ENCODE measurements around the gene CFAP251.

The CFAP251 gene

DNA sequence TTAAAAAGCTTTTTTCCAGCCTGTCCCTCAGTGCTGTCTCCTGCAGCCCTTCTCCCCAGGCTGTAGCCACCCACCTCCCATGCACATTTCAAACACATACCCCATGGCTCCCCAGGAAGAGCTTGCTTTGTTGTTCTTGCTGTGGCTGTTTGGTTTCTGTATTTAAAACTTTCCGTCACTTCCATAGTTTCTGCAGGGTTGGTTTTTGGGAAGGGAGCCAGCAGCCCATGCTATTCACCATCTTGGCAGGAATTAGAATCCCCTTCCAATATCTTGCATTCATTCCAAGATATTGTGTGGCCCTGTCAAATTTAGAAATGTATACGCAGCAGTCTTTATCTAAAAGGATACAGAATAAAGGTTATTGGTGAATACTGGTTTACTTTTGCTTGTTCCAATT, 29.6 kb downstream of the CFAP251 start:
- no peak for DNase-seq (ENCODE audit: low spot score)

DNA sequence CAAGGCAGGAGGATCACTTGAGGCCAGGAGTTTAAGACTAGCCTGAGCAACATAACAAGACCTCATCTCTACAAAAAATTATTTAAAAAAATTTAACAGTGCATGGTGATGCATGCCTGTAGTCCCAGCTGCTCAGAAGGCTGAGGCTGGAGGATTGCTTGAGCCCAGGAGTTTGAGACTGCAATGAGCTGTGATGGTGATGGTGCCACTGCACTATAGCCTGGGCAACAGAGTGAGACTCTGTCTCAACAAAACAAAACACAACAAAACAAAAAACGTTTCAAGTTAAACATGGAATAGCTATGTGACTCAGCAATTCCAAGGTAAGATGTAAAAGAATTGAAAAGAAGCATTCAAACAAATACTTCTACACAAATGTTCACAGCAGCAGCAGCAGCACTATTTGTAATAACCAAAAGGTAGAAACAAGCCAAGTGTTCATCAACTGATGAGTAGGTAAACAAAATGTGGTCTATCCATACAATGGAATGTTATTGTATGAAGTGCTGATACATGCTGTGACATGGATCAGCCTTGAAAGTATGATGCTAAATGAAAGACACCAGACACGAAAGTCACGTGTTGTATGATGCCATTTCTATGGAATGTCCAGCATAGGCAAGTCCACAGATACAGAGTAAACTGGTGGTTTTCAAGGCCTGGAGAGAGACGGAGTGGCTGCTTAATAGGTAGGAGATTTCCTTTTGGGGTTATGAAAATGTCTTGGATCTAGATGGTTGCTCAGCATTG, 31.4 kb downstream of the CFAP251 start:
- peak; percentile 72 for DNase-seq (ENCODE audit: low spot score)

- DNase-seq (ENCODE audit: low spot score), result no peak
Measured at GRCh38 chr12:121953117-121953692, 34.8 kb downstream of the CFAP251 start.

GRCh38 chr12:121953695-121954094, 35.3 kb downstream of the CFAP251 start:
- DNase-seq (ENCODE audit: low spot score), result no peak

DNA sequence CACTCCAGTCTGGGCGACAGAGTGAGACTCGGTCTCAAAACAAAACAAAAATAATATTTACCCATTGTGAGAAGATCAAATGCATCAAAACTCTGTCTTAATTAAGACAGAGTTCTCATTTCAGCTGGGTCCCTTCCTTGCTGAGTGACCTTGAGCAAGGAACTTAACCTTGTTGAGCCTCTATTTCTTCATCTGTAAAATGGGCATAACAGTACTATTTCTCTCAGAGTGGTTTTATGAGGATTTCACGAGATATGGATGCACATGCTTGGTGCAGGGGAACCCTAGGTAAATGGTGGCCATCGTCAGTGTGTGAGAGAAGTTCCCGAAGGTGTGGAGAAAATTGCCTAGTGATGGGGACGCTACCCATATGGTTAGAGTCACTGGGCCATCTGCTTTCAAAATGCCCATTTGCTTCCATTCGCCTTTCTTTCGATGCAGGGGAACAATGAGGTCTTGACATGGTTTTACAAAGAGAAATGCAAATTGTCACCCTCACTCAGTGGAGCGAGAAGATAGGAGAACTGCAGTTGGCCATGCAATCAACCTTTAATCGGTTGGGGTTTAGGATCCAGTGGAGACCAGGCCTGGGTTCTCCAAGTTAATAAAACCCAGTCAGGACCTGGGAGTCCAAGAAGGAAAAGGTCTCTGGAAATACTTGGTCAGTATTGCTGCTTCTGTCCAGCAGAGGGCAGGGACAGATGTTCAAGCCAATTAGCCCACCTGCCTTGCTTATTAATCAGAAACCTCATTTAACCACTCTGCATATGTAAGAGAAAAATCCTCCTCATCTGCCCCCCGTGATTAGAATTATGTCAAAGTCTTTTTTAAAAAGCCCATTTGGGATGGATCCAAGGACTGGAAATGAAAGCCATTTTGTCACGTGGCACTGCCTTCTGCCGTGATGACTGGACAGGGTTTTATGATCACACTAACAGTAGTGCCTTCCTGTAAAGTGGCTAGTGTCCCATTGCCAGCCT, 37.2 kb downstream of the CFAP251 start:
- DNase-seq (ENCODE audit: low spot score), result no peak

DNA sequence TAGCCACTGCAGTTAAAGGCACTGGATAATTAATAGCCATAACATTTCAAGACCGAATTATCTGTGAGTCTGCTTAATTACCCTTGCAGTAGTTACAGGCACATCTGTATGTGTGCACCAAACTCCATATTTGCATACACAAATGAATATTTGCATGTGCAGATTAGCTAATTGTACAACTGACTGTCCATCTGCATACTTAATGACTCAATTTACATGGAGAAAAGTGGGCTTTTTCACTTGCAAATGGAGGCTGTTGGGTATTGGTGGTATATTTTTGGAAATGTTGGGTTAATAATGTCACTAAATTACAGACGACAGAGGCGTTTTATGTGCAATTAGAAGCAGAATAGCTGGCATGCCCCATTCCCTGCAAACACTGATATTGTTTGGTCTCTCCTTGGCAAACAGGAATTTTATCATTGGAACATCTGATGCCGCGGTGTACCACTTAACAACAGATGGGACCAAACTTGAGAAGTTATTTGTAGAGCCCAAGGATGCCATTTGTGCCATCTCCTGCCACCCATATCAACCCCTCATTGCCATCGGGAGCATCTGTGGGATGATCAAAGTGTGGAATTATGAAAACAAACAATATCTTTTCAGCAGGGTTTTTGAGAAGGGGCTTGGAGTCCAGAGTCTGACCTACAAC, 39.6 kb downstream of the CFAP251 start:
- no peak for DNase-seq (ENCODE audit: low spot score)

- DNase-seq (ENCODE audit: low spot score), result peak; percentile 55
Measured at GRCh38 chr12:121958541-121959240, 40.3 kb downstream of the CFAP251 start.

GRCh38 chr12:121960541-121960940, 42.1 kb downstream of the CFAP251 start:
- DNase-seq (ENCODE audit: low spot score), result no peak

DNA sequence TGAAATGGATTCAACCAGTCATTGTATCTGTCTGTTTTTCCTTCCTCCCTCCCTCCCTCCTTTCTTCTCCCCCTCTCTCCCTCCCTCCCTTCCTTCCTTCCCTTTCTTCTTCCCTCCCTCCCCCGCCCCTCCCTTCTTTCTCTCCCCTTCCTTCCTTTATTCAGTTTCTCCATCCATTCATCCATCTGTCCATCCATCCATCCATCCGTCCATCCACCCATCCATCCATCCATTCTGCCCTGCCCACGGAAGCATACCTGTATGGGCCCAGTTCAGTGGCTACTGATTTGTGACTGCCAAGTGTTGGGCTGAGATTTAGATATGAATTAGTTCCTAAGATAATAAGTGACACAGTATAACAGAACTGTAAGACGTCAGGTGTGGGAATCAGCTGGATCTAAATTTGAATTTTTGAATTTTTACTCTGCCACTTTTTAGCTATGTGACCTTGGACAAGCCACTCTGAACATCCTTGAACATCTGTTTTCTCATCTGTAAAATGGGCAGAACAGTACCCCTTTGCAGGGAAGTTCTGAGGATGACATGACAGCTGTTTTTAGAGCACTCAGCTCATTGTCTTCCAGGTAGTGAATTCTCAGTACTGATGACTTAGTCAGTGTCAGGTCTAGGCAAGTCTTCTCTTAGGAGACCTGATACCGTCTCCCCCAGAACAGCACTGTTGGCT, 42.9 kb downstream of the CFAP251 start:
- no peak for DNase-seq (ENCODE audit: low spot score)

- DNase-seq (ENCODE audit: low spot score), result no peak
Measured at GRCh38 chr12:121963341-121964018, 45.1 kb downstream of the CFAP251 start.

DNA sequence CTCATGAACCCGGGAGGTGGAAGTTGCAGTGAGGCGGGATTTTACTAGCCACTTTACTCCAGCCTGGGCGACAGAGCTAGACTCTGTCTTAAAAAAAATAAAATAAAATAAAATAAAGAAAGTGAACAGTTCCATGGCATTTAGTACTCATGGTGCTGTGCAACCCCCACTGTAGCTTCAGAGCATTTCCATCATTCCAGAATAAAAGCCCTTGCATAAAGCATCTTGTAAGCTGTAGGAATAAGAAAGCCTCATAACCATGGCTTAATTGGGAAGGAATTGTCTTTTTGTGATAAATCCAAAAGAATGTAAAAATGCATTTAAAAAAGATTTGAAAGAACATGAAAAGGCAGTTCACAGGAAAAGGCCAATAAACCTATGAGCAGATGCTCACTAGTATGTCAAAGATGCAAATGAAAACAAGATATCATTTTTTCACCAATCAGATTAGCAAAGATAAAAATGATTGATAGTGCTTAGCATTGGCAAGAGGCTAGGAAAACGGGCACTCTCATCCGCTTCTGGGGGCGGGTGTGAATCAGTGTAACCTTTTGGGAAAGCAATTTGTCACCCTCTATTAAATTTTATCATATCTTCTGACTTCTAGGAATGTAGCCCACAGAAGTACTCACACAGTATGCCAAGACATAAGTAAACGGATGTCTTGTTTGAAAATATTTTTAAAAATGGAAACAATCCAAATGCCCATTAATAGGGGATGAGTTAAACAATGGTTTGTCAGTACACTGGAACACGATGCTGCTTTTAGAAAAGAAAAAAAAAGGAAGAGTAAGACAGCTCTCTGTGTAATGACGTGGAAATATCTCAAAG, 46.6 kb downstream of the CFAP251 start:
- DNase-seq (ENCODE audit: low spot score), result peak; percentile 32

DNA sequence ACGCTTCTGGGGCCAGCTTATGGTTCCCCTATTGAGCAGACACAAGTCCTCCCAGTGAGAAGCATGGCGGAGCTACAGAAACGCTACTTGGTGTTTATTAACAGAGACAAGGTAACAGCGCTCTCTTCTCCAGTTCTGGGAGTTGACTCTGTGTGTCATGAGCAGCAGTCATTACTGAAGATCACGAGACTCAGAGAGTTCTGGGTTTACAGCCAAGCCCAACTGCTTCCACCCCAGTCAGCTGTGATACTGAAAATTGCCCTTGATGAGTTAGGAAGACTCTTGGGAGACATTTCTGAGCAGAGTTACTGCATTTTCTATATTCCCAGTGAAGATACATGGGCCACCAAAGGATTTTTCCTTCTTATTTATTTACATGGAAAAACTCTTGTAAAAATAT, 48.6 kb downstream of the CFAP251 start:
- no peak for DNase-seq (ENCODE audit: low spot score)

GRCh38 chr12:121968876-121969275, 50.5 kb downstream of the CFAP251 start:
- no peak for DNase-seq (ENCODE audit: low spot score)

- no peak for DNase-seq (ENCODE audit: low spot score)
Measured at GRCh38 chr12:121969726-121970125, 51.3 kb downstream of the CFAP251 start.

DNA sequence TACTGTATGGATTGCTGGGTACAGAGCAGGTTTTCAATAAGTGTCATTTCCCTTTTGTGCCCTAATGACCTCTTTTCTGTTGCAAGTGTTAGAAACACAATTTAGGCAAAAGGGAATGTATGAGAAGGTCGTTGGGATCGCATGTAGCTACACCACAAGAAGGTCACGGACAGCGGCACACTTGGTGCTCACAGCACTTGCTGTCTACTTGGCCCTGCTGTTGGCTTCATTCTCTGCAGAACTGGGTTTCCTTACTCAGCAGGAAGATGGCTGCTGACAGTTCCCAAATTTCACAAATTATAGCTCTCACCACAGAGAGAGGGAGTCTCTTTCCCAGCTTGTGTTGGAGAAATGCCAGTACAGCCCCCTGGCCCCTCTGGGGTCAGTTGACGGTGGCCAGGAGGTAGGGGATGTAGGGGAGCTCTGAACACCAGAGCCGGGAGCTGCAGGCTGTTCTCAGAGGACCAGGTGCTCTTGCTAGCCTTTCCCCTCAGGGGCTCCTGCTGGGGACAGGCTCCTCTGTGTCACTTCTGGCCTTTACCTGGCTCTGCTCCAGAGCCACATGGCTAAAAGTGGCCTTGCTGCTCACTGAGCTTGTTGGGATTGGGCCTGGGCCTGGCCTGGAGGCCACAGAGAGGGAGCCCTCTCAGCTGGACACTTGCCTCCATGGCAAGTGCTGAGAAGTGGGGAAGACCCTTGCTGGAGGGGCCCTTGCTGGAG, 52.3 kb downstream of the CFAP251 start:
- no peak for DNase-seq (ENCODE audit: low spot score)

- no peak for DNase-seq (ENCODE audit: low spot score)
Measured at GRCh38 chr12:121974026-121974985, 55.9 kb downstream of the CFAP251 start.

- DNase-seq (ENCODE audit: low spot score), result no peak
Measured at GRCh38 chr12:121975021-121975420, 56.6 kb downstream of the CFAP251 start.

GRCh38 chr12:121976950-121977349, 58.6 kb downstream of the CFAP251 start:
- no peak for DNase-seq (ENCODE audit: low spot score)

Data from hepatic stellate cell (primary cell).